ENCODE measurements around the gene OR4N2. TPM values are rescaled to one million over a fixed set of nuclear protein-coding genes. Genes with fewer than 3 reads are reported as not detected.

Gene OR4N2
- total RNA-seq, 2 donors from 2014 or later: not detected

DNA sequence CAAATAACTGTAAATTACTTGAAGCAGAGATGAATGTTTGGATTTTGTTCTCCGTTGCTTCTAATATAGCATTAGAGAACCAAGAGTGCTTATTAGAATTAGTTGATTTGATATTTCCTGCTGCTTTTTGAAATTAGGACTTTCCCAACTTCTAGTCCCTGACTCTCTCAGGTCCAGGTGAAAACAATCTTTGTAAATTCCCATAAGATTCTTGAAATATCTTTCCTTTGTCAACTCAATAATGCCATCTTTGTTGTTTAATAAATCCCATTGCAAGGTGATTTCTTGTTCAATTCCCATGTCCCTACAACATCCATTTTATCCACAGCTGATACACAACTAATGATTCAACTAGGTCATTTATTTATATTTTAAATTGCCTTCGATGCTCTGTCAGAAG, 71.3 kb downstream of the OR4N2 start, which contains the start of gene OR4K2:
Gene OR4K2 (plus strand): TSS at position 301 of the 400 bp plus-strand sequence. CDS start 1,126 bp downstream, outside the sequence.
- Mint-ChIP-seq H3K4me3 (no peak within 1 kb of the TSS), H3K27me3 (ENCODE audit: low read depth) (no peaks in the 10 kb centered on the region), H3K36me3 (ENCODE audit: insufficient read depth in 2 of 2) (no peaks in the 10 kb centered on the region)

DNA sequence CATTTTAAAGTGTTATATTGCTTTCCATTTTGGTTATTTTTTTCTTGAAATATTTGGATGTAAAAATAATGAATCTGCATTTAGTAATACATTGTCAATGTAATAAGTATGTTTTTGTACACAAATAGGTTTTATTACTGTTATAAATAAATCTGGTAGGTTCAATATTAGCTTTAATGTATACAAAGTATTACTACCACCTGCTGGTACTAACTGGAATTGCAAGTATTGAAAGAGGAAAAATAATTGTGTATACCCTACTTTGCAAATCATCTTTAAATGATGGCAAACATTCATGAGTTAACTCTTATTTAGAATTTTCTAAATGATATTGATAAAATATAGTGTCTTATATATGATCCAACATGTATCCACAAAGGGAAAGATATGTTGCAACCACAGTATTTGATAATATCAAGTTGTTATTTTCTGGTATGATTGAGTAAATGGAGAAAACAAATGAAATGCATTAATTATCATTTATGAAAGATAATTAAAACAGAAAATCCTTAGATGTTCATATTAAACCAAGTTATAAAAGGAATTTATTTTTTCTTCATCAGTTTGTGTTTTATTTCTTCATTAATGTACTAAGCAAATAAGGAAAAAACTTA, 74.6 kb downstream of the OR4N2 start:
- Mint-ChIP-seq H3K4me1 (ENCODE audit: low read depth) (no peaks in the 10 kb centered on the region), H3K27ac (no peak overlapping the region), H3K4me3 (no peak overlapping the region), H3K36me3 (ENCODE audit: insufficient read depth in 2 of 2) (no peaks in the 10 kb centered on the region), H3K9me3 (no peaks in the 10 kb centered on the region), H3K27me3 (ENCODE audit: low read depth) (no peaks in the 10 kb centered on the region)
- DNase-seq (no peak), ATAC-seq (replicated peaks in 1 of 2) (no peak)

More for the DNA sequence above, 71.3 kb downstream of the OR4N2 start, which contains the start of gene OR4K2:
- Mint-ChIP-seq H3K4me1 (ENCODE audit: low read depth) (no peaks in the 10 kb centered on the region), H3K9me3 (no peaks in the 10 kb centered on the region), H3K27ac (no peak within 1 kb of the TSS)
- ATAC-seq (replicated peaks in 1 of 2) (no peak), DNase-seq (no peak)

Other genes with a start within 250 kb of the OR4N2 start
- not detected for gene OR11H2, start 89.9 kb upstream of the OR4N2 start, total RNA-seq
- not detected for gene OR4Q3, start 60.2 kb upstream of the OR4N2 start, total RNA-seq
- gene OR4M1, start 30.3 kb upstream of the OR4N2 start, total RNA-seq: not detected
- gene OR4K2, start 71.4 kb downstream of the OR4N2 start, total RNA-seq: not detected
- gene OR4K5, start 116.8 kb downstream of the OR4N2 start, total RNA-seq: not detected
- gene OR4K1, start 127.1 kb downstream of the OR4N2 start, total RNA-seq: not detected
- not detected for gene OR4K15, start 171.8 kb downstream of the OR4N2 start, total RNA-seq
- not detected for gene OR4Q2, start 198.4 kb downstream of the OR4N2 start, total RNA-seq
- not detected for gene OR4K14, start 215.5 kb downstream of the OR4N2 start, total RNA-seq
- gene OR4K13, start 232.3 kb downstream of the OR4N2 start, total RNA-seq: not detected

All from activated T-cell treated with anti-CD3 and anti-CD28 coated beads, Interleukin-2, amount 50 U/mL, for 72 hours (primary cell).